Right lobe of liver (tissue), 6 donors: ENCODE results near the gene STAC. TPM values are rescaled to one million over a fixed set of nuclear protein-coding genes. Genes with fewer than 3 reads are reported as not detected.
A peak's percentile ranks its signal among the peaks of the same experiment; 100 is the strongest.

Experiments used
- ATAC-seq, 4 donors: fragments of 200-7000 bp; cut with Tn5 transposase; one replicate each; pipeline ENCODE4 v1.9.1; 2020; ENCODE audit warnings: mild to moderate bottlenecking in 4 of 4, moderate library complexity in 4 of 4
- DNase-seq, 3 donors: peaks; one replicate each; pipeline ENCODE4 v3.0.0-alpha.2; 2020
- H3K27ac ChIP-seq, 3 donors: fragments of 200-600 bp; one replicate each; pipeline ENCODE4 v1.8.0; 2022
- H3K27me3 ChIP-seq, 2 donors: fragments of 200-600 bp; one replicate each; pipeline ENCODE4 v1.8.0; 2022
- H3K36me3 ChIP-seq, 4 donors: fragments of 200-600 bp; sonication (generic) in 1 of 4; one replicate each; pipeline versions ENCODE4 v1.5.1 to v1.8.0; 2017 to 2022; ENCODE audit warnings: control low read depth in 1 of 4
- H3K4me1 ChIP-seq, 4 donors: fragments of 200-600 bp; sonication (generic) in 1 of 4; one replicate each; pipeline versions ENCODE4 v1.5.1 to v1.8.0; 2017 to 2022; ENCODE audit warnings: control low read depth in 1 of 4
- H3K4me3 ChIP-seq, 3 donors: fragments of 200-600 bp; one replicate each; pipeline ENCODE4 v1.8.0; 2022
- H3K9me3 ChIP-seq, 4 donors: fragments of 200-600 bp; sonication (generic) in 1 of 4; one replicate each; pipeline versions ENCODE4 v1.5.1 to v1.8.0; 2017 to 2022; ENCODE audit warnings: control low read depth in 1 of 4
- POLR2A ChIP-seq: fragments of 450-650 bp; IDR thresholded peaks from one replicate; pipeline ENCODE4 v1.6.1; 2017; ENCODE audit warnings: antibody characterized with exemption, mild to moderate bottlenecking
- WGBS: methylation state at CpG from one replicate; pipeline ENCODE4 v1.1.6; 2018; ENCODE audit warnings: low coverage, low lambda C conversion rate; ENCODE audit not compliant: insufficient coverage; ENCODE audit errors: missing lambda C conversion rate; 5-methylcytosine and 5-hydroxymethylcytosine counted together
- intact Hi-C, 2 donors: fragments of 100-400 bp; cut with DNase I; formaldehyde crosslinking; loops; one replicate each; pipeline versions ENCODE4 v1.11.2 to v1.14.1; 2022
- long read RNA-seq: library from polyadenylated mRNA; unstranded; transcript quantifications from one replicate; pipeline ENCODE4 v2.0.0, GENCODE V29; 2019
- total RNA-seq, 6 experiments: library from RNA; depleted of rRNA in 2 of 6; stranded (reverse); fragments of >200 nt in 2 of 6; fragmentation: NEBNext Ultra II Directional in 3 of 6; extraction: Animal tissue kit (Norgen Biotek cat#: 25700) in 3 of 6; gene quantifications; one replicate each; pipeline versions ENCODE4 v1.1.0 to v1.2.4, GENCODE V29; 2016 to 2023
- TF ChIP-seq, protein P1 (sequence below), 4 donors: fragments of 200-600 bp in 3 of 4; fragments of 450-650 bp in 1 of 4; IDR thresholded peaks; one replicate each; pipeline versions ENCODE4 v1.5.1 to v1.8.0; 2016 to 2022; ENCODE audit warnings: antibody characterized with exemption in 4 of 4, mild to moderate bottlenecking in 2 of 4
- donor health status: DM: no; HTN: yes; CAD: no.
- donor health status: DM: no; HTN: no; CAD: no.
- donor health status: DM: no; HTN: no; CAD: no.
- donor health status: DM: no; HTN: yes; CAD: no.
- donor health status: DM: no; HTN: yes; CAD: no.

STAC gene, protein sequence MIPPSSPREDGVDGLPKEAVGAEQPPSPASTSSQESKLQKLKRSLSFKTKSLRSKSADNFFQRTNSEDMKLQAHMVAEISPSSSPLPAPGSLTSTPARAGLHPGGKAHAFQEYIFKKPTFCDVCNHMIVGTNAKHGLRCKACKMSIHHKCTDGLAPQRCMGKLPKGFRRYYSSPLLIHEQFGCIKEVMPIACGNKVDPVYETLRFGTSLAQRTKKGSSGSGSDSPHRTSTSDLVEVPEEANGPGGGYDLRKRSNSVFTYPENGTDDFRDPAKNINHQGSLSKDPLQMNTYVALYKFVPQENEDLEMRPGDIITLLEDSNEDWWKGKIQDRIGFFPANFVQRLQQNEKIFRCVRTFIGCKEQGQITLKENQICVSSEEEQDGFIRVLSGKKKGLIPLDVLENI
- total RNA-seq: 1 to 10 TPM in 1 of 6 experiments, under 1 TPM in 5; 0.19 to 1.2 (median 0.70) TPM
- long read RNA-seq: 0 reads

DNA sequence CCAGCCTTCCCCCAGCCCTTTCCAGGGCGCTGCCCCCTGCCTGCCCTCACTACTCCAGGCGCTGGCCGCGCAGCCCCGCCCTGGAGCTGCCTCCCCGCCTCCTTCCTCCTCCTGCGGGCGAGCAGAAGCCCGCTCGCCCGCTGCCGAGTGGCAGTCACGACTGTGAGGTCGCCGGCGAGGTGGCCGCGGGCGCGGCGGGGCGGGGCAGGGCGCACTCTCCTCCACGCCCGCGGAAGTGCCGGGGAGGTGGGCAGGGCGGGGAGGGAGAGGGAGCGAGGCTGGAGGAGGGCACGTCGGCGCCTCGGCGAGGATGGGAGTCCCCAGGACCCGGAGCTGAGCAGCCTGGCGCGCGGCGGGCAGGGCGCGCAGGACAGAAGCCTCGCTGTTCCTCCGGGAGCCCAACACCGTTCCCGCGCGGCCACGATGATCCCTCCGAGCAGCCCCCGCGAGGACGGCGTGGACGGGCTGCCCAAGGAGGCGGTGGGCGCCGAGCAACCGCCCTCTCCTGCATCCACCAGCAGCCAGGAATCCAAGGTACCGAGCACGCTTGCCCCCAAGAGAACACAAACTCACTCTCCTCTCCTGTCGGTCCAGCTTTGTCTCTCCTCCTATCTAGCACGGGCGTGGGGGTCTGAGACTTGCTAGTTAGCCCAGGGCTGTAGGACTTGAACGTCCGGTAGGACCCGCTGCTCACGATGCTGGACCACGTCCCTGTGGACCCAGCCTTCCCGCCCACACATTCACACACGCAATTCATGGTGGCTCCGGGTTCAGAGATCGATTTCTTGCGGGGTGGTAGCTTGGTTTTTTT lies at the start of gene STAC:
TSS of gene STAC (plus strand) at position 284 of the 811 bp plus-strand sequence. CDS start at position 424, 140 bp downstream.
- TF ChIP-seq POLR2A: no peak
- TF ChIP-seq, protein P1, sequence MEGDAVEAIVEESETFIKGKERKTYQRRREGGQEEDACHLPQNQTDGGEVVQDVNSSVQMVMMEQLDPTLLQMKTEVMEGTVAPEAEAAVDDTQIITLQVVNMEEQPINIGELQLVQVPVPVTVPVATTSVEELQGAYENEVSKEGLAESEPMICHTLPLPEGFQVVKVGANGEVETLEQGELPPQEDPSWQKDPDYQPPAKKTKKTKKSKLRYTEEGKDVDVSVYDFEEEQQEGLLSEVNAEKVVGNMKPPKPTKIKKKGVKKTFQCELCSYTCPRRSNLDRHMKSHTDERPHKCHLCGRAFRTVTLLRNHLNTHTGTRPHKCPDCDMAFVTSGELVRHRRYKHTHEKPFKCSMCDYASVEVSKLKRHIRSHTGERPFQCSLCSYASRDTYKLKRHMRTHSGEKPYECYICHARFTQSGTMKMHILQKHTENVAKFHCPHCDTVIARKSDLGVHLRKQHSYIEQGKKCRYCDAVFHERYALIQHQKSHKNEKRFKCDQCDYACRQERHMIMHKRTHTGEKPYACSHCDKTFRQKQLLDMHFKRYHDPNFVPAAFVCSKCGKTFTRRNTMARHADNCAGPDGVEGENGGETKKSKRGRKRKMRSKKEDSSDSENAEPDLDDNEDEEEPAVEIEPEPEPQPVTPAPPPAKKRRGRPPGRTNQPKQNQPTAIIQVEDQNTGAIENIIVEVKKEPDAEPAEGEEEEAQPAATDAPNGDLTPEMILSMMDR (IDR thresholded peaks at IDR 0.05): no peak
- 2% methylated on average over 24 of the region's 73 CpGs for WGBS
- Histone ChIP-seq H3K36me3 (no peaks in the 10 kb centered on the region), H3K4me3 (peak within 1 kb of the TSS; percentile 28 to 42 (median 35)), H3K27ac (no peak within 1 kb of the TSS), H3K9me3 (no peaks in the 10 kb centered on the region), H3K27me3 (no peaks in the 10 kb centered on the region), H3K4me1 (peaks cover 0 to 8% (median 0%) of the 10 kb centered on the region in 4 donors)
- intact Hi-C loops: no loop called here
- DNase-seq (peak in 2 of 3 donors; percentile 32 to 46), ATAC-seq (peak; percentile 27 to 63 (median 46))

DNA sequence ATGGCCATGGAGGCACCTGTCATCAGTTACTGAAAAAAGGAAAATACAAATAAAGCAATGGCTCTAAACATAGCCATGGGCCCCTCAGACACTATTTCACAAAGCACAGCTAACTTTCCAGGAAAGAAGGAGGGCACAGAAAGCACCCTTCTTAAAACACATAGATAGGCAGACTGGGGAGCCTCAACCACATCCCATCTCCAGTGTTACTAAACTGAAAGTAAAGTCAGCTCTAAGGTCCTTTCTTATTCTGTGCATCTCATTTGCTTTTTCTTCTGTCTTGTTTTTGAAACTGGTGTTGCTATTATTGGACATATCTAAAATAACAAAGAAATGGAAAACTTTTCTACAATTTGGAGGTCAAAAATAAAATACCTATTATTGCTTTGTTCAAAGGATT lies 48.2 kb upstream of the STAC start:
- TF ChIP-seq, protein P1 (IDR thresholded peaks at IDR 0.05): no peak
- TF ChIP-seq POLR2A: no peak
- no peak overlapping the region for H3K4me3 ChIP-seq

GRCh38 chr3:36362216-36362615 lies 18.1 kb upstream of the STAC start:
- intact Hi-C loops: no loop called here
- Histone ChIP-seq H3K9me3 (no peaks in the 10 kb centered on the region), H3K4me3 (no peak overlapping the region), H3K36me3 (no peaks in the 10 kb centered on the region), H3K4me1 (no peaks in the 10 kb centered on the region), H3K27ac (no peak overlapping the region), H3K27me3 (no peaks in the 10 kb centered on the region)
- no peak for TF ChIP-seq POLR2A
- TF ChIP-seq, protein P1 (IDR thresholded peaks at IDR 0.05): no peak
- 66% methylated on average over 4 of the region's 4 CpGs for WGBS
- no peak for DNase-seq
- ATAC-seq: no peak

More for the DNA sequence above, 48.2 kb upstream of the STAC start:
- DNase-seq (no peak), ATAC-seq (no peak)
- no peaks in the 10 kb centered on the region for H3K36me3 ChIP-seq
- H3K9me3 ChIP-seq: no peaks in the 10 kb centered on the region
- H3K4me1 ChIP-seq: no peaks in the 10 kb centered on the region
- intact Hi-C loops: no loop called here
- no peaks in the 10 kb centered on the region for H3K27me3 ChIP-seq
- H3K27ac ChIP-seq: no peak overlapping the region

- Histone ChIP-seq H3K27me3 (no peaks in the 10 kb centered on the region), H3K4me1 (no peaks in the 10 kb centered on the region), H3K9me3 (no peaks in the 10 kb centered on the region), H3K36me3 (no peaks in the 10 kb centered on the region), H3K4me3 (no peak overlapping the region), H3K27ac (no peak overlapping the region)
- WGBS: 24% methylated on average over 2 of the region's 2 CpGs
- no peak for DNase-seq
- peak in 2 of 4 donors; percentile 36 to 62 for ATAC-seq
- no peak for TF ChIP-seq POLR2A
- TF ChIP-seq, protein P1 (IDR thresholded peaks at IDR 0.05): no peak
- intact Hi-C loops: no loop called here
Observed at GRCh38 chr3:36362973-36363372, 17.3 kb upstream of the STAC start.
